Stimulated activated CD8-positive, alpha-beta memory T cell treated with anti-CD3 and anti-CD28 coated beads, Interleukin-12 subunit alpha, Interleukin-12 subunit beta, amount 100 ng/mL, for 24 hours (primary cell): ENCODE results near the gene ROR1.

Experiments
- DNase-seq: peaks from one replicate; pipeline ENCODE4 v3.0.0-alpha.2; 2020; ENCODE audit errors: extremely low read depth

The ROR1 gene

GRCh38 chr1:64059556-64059955 is 285.7 kb downstream of the ROR1 start:
- no peak for DNase-seq

GRCh38 chr1:64060611-64061302 is 286.9 kb downstream of the ROR1 start:
- no peak for DNase-seq

GRCh38 chr1:64061430-64062104 is 287.8 kb downstream of the ROR1 start:
- no peak for DNase-seq

- DNase-seq, result no peak
These were observed 288.7 kb downstream of the ROR1 start for GRCh38 chr1:64062529-64062928.

- DNase-seq, result no peak
These were observed 289.2 kb downstream of the ROR1 start for GRCh38 chr1:64062941-64063581.

GRCh38 chr1:64065571-64065970 is 291.8 kb downstream of the ROR1 start:
- DNase-seq, result no peak

- DNase-seq, result no peak
These were observed 298.4 kb downstream of the ROR1 start for GRCh38 chr1:64072089-64072793.

- DNase-seq, result no peak
These were observed 299.9 kb downstream of the ROR1 start for GRCh38 chr1:64073705-64074104.

GRCh38 chr1:64074767-64075166 is 300.9 kb downstream of the ROR1 start:
- DNase-seq, result no peak

GRCh38 chr1:64077281-64077940 is 303.6 kb downstream of the ROR1 start:
- no peak for DNase-seq

- DNase-seq, result no peak
These were observed 307.2 kb downstream of the ROR1 start for GRCh38 chr1:64080941-64081562.

GRCh38 chr1:64082459-64082858 is 308.6 kb downstream of the ROR1 start:
- no peak for DNase-seq

GRCh38 chr1:64084451-64084850 is 310.6 kb downstream of the ROR1 start:
- DNase-seq, result no peak

GRCh38 chr1:64087768-64088167 is 314.0 kb downstream of the ROR1 start:
- DNase-seq, result no peak

- DNase-seq, result no peak
These were observed 316.6 kb downstream of the ROR1 start for GRCh38 chr1:64090436-64090835.

GRCh38 chr1:64092851-64093371 is 319.1 kb downstream of the ROR1 start:
- DNase-seq, result no peak

- no peak for DNase-seq
These were observed 320.1 kb downstream of the ROR1 start for GRCh38 chr1:64093941-64094340.

- DNase-seq, result no peak
These were observed 322.0 kb downstream of the ROR1 start for GRCh38 chr1:64095832-64096231.

- no peak for DNase-seq
These were observed 324.0 kb downstream of the ROR1 start for GRCh38 chr1:64097859-64098258.

- DNase-seq, result no peak
These were observed 324.6 kb downstream of the ROR1 start for GRCh38 chr1:64098436-64098835.
